T follicular helper cell (primary cell): Measurements from ENCODE around the gene ATP2B1.

Source experiments
- DNase-seq: peaks from one replicate; pipeline ENCODE4 v3.0.0-alpha.2; 2020; ENCODE audit warnings: low read depth

Gene ATP2B1

GRCh38 chr12:89589753-89590152, 118.9 kb downstream of the ATP2B1 start:
- no peak for DNase-seq

- DNase-seq: no peak
Observed at GRCh38 chr12:89578499-89578898, 130.1 kb downstream of the ATP2B1 start.

- DNase-seq: no peak
Observed at GRCh38 chr12:89576572-89577220, 131.9 kb downstream of the ATP2B1 start.

- no peak for DNase-seq
Observed at GRCh38 chr12:89575374-89575773, 133.3 kb downstream of the ATP2B1 start.

- DNase-seq: no peak
Observed at GRCh38 chr12:89574736-89575208, 133.9 kb downstream of the ATP2B1 start.

GRCh38 chr12:89573051-89573810, 135.4 kb downstream of the ATP2B1 start:
- DNase-seq: no peak

- no peak for DNase-seq
Observed at GRCh38 chr12:89571491-89572195, 137.0 kb downstream of the ATP2B1 start.

GRCh38 chr12:89568484-89568883, 140.2 kb downstream of the ATP2B1 start:
- no peak for DNase-seq

- no peak for DNase-seq
Observed at GRCh38 chr12:89567691-89568239, 140.9 kb downstream of the ATP2B1 start.

- DNase-seq: no peak
Observed at GRCh38 chr12:89566615-89567014, 142.0 kb downstream of the ATP2B1 start.

GRCh38 chr12:89565002-89565401, 143.6 kb downstream of the ATP2B1 start:
- DNase-seq: no peak

- no peak for DNase-seq
Observed at GRCh38 chr12:89559753-89560152, 148.9 kb downstream of the ATP2B1 start.

GRCh38 chr12:89556976-89557375, 151.7 kb downstream of the ATP2B1 start:
- no peak for DNase-seq

- no peak for DNase-seq
Observed at GRCh38 chr12:89552376-89552775, 156.3 kb downstream of the ATP2B1 start.

- no peak for DNase-seq
Observed at GRCh38 chr12:89551747-89552146, 156.9 kb downstream of the ATP2B1 start.

- DNase-seq: no peak
Observed at GRCh38 chr12:89547101-89547500, 161.5 kb downstream of the ATP2B1 start.

- DNase-seq: no peak
Observed at GRCh38 chr12:89546151-89546550, 162.5 kb downstream of the ATP2B1 start.

- no peak for DNase-seq
Observed at GRCh38 chr12:89544681-89545184, 163.9 kb downstream of the ATP2B1 start.

- no peak for DNase-seq
Observed at GRCh38 chr12:89544022-89544421, 164.6 kb downstream of the ATP2B1 start.

GRCh38 chr12:89542912-89543592, 165.6 kb downstream of the ATP2B1 start:
- peak; percentile 40 for DNase-seq

- no peak for DNase-seq
Observed at GRCh38 chr12:89542236-89542635, 166.4 kb downstream of the ATP2B1 start.

GRCh38 chr12:89540586-89540985, 168.1 kb downstream of the ATP2B1 start:
- no peak for DNase-seq
